ENCODE results near the gene TBC1D9B. TPM values are rescaled to one million over a fixed set of nuclear protein-coding genes. Genes with fewer than 3 reads are reported as not detected.
"Not testable (repeated sequence)": the region's sequence is repeated elsewhere in the genome, so short reads cannot be mapped to it uniquely, and the experiment has no call there.

Gene TBC1D9B
- total and polyA plus RNA-seq, 3 donors from 2014 or later = 76.1 to 134 (median 122) TPM

DNA sequence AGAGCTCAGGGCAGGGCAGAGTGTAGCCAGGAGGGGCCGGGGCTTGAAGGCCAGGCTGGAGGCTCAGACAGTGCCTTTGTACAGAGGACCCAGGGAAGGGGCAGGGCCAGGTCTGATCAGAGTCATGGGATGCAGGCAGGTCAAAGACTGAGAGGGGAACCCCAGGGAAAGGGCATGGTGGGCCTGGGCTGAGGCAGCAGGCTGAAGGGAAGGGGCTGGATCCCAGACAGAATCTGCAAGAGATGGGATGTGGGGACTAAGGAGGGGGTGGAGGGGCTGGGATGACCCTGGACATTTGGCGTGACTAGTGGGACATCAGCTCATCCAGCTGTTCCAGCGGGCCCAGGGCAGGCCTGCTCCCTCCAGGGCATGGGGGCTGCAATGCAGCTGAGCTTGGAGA, 33.6 kb downstream of the TBC1D9B start:
- TF ChIP-seq POLR2A (IDR thresholded peaks at IDR 0.05) (no peak), CTCF (IDR thresholded peaks at IDR 0.05) (no peak)
- 94 to 100% methylated on average over 1 to 3 of the region's 3 CpGs for WGBS, 2 donors

GRCh38 chr5:179873588-179874110, 34.0 kb downstream of the TBC1D9B start:
- no peak overlapping the region for H3K27ac ChIP-seq
- no peaks in the 10 kb centered on the region for H3K27me3 ChIP-seq
- WGBS, 2 donors = 95 to 100% methylated on average over 5 to 7 of the region's 7 CpGs
- no peak for DNase-seq
- no peaks in the 10 kb centered on the region for H3K36me3 ChIP-seq (ENCODE audit: low read depth, missing control alignments)
- peaks cover 4% of the 10 kb centered on the region for H3K4me1 ChIP-seq
- H3K9me3 ChIP-seq = no peaks in the 10 kb centered on the region
- intact Hi-C loops (cut with DNase I; ENCODE audit: low total_unique reads) = no loop called here
- no peak for TF ChIP-seq CTCF (IDR thresholded peaks at IDR 0.05)
- no peak for TF ChIP-seq POLR2A (IDR thresholded peaks at IDR 0.05)
- no peak overlapping the region for H3K4me3 ChIP-seq

More for the DNA sequence above, 33.6 kb downstream of the TBC1D9B start:
- Histone ChIP-seq H3K4me3 (no peak overlapping the region), H3K9me3 (no peaks in the 10 kb centered on the region), H3K27ac (no peak overlapping the region), H3K27me3 (no peaks in the 10 kb centered on the region), H3K36me3 (ENCODE audit: low read depth, missing control alignments) (no peaks in the 10 kb centered on the region), H3K4me1 (peaks cover 4% of the 10 kb centered on the region)
- intact Hi-C loops (cut with DNase I; ENCODE audit: low total_unique reads) = no loop called here
- DNase-seq = no peak

- TF ChIP-seq POLR2A (IDR thresholded peaks at IDR 0.05) (no peak), CTCF (IDR thresholded peaks at IDR 0.05) (no peak)
- Histone ChIP-seq H3K9me3 (no peaks in the 10 kb centered on the region), H3K27ac (no peak overlapping the region), H3K36me3 (ENCODE audit: low read depth, missing control alignments) (no peaks in the 10 kb centered on the region), H3K4me1 (peaks cover 4% of the 10 kb centered on the region), H3K27me3 (no peaks in the 10 kb centered on the region), H3K4me3 (no peak overlapping the region)
- DNase-seq = no peak
- intact Hi-C loops (cut with DNase I; ENCODE audit: low total_unique reads) = no loop called here
- WGBS, 2 donors = 89 to 96% methylated on average over 5 to 14 of the region's 14 CpGs
These were observed 34.7 kb downstream of the TBC1D9B start for GRCh38 chr5:179872828-179873575.

DNA sequence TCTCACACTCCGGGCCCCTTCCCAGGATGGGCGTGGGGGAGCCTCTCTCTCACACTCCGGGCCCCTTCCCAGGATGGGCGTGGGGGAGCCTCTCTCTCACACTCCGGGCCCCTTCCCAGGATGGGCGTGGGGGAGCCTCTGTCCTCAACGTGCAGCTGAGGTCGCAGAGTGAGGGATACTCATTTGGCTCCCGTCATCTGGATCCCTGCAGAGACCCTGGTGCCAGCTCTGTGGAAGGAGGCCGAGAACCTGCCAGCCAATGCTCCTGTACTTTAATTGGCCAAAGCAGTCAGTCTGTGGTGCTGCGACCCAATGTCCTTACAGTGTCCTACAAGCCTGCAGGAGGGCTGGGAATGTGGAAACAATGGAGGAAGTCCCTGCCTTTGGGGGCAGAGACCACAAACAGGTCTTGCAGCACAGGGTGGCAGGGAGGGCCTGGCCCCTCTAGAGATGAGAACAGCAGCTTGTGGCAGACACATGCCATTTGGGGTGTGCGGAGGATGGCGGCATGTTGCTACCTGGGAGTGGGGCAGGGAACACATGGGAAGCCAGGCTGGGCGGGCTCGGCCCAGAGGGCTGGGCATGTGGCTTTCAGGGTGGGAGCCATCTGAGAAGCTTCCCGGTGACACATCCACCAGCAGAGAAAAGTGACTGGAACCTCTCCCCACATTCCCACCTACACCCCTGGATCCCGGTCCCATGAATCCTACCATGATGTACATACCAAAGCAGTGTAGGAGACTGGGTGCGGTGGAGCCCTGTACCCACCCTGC, 35.5 kb downstream of the TBC1D9B start:
- Histone ChIP-seq H3K27me3 (no peaks in the 10 kb centered on the region), H3K4me3 (no peak overlapping the region), H3K27ac (no peak overlapping the region), H3K9me3 (no peaks in the 10 kb centered on the region), H3K36me3 (ENCODE audit: low read depth, missing control alignments) (no peaks in the 10 kb centered on the region), H3K4me1 (peaks cover 4% of the 10 kb centered on the region)
- intact Hi-C loops (cut with DNase I; ENCODE audit: low total_unique reads) = no loop called here
- TF ChIP-seq POLR2A (IDR thresholded peaks at IDR 0.05) = no peak
- no peak for TF ChIP-seq CTCF (IDR thresholded peaks at IDR 0.05)
- 88% methylated on average over 9 to 13 of the region's 18 CpGs for WGBS, 2 donors
- no peak for DNase-seq

DNA sequence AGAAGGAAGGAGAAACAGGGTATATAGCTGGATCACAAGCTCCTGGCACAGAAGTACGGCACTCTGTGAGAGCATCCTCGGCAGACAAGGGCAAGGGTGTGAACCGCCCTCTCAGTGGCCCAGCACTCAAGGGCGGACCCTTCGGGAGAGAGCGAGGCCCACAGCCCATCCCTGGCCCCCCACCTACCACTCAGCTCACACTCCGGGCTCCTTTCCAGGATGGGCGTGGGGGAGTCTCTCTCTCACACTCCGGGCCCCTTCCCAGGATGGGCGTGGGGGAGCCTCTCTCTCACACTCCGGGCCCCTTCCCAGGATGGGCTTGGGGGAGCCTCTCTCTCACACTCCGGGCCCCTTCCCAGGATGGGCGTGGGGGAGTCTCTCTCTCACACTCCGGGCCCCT, 36.2 kb downstream of the TBC1D9B start:
- H3K27ac ChIP-seq = not testable (repeated sequence)

More for the DNA sequence above, 36.2 kb downstream of the TBC1D9B start:
- H3K36me3 ChIP-seq (ENCODE audit: low read depth, missing control alignments); intact Hi-C loops (cut with DNase I; ENCODE audit: low total_unique reads); H3K4me1 ChIP-seq; H3K9me3 ChIP-seq; DNase-seq; H3K4me3 ChIP-seq; H3K27me3 ChIP-seq: not testable (repeated sequence)
- 67 to 70% methylated on average over 1 to 11 of the region's 14 CpGs for WGBS, 2 donors
